ENCODE results near the gene IL2RG.

DNA sequence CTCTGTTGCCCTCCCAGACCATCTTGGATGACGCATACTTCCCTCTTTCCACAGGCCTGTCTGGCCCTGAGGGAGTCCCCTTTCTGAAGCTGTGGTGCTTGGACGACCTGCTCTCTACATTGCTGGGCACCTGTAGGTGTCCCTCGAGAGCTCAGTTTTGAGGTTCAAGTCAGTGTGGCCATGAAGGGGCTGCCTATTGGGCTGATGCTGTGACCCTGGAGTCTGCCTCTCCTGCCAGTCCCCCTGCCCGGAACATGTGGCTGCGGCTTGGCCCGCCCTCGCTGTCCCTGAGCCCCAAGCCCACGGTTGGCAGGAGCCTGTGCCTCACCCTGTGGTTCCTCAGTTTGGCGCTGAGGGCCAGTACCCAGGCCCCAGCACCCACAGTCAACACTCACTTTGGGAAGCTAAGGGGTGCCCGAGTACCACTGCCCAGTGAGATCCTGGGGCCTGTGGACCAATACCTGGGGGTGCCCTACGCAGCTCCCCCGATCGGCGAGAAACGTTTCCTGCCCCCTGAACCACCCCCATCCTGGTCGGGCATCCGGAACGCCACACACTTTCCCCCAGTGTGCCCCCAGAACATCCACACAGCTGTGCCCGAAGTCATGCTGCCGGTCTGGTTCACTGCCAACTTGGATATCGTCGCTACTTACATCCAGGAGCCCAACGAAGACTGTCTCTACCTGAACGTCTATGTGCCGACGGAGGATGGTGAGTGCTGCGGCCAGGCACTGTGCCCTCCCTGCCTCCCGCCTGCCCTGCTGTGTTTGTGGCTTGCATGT lies 36.3 kb upstream of the IL2RG start:
- TF ChIP-seq, protein P1, sequence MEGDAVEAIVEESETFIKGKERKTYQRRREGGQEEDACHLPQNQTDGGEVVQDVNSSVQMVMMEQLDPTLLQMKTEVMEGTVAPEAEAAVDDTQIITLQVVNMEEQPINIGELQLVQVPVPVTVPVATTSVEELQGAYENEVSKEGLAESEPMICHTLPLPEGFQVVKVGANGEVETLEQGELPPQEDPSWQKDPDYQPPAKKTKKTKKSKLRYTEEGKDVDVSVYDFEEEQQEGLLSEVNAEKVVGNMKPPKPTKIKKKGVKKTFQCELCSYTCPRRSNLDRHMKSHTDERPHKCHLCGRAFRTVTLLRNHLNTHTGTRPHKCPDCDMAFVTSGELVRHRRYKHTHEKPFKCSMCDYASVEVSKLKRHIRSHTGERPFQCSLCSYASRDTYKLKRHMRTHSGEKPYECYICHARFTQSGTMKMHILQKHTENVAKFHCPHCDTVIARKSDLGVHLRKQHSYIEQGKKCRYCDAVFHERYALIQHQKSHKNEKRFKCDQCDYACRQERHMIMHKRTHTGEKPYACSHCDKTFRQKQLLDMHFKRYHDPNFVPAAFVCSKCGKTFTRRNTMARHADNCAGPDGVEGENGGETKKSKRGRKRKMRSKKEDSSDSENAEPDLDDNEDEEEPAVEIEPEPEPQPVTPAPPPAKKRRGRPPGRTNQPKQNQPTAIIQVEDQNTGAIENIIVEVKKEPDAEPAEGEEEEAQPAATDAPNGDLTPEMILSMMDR (conservative IDR thresholded peaks at IDR 0.05; ENCODE audit: low read depth, low read length), result no peak
- TF ChIP-seq EZH2 (IDR thresholded peaks at IDR 0.05; ENCODE audit: low read length, unreplicated experiment), result no peak
